K562 (cell line): ENCODE data around the gene FLCN. TPM values are rescaled to one million over a fixed set of nuclear protein-coding genes. Genes with fewer than 3 reads are reported as not detected.

Experiments used
- BCOR ChIP-seq: fragments of 450-650 bp; IDR thresholded peaks from 2 replicates; pipeline ENCODE4 v1.6.1; 2016
- BRF1 ChIP-seq: IDR thresholded peaks from 3 replicates; pipeline ENCODE4 v1.6.1; 2011; ENCODE audit warnings: borderline replicate concordance, mild to moderate bottlenecking; ENCODE audit not compliant: insufficient read length; ENCODE audit errors: extremely low read depth
- FOXM1 ChIP-seq, 2 experiments: fragments of 450-650 bp in 1 of 2; sonication (generic) in 1 of 2; formaldehyde crosslinking in 1 of 2; IDR thresholded peaks; 2 replicates each; pipeline versions ENCODE4 v1.6.1 to v1.9.0; 2017 to 2022; ENCODE audit warnings: low read depth in 2 of 2, mild to moderate bottlenecking in 2 of 2, missing genetic modification reagents in 1 of 2, moderate library complexity in 1 of 2
- MBD2 ChIP-seq: sonication (generic); IDR thresholded peaks from 2 replicates; pipeline ENCODE4 v1.6.1; 2016; ENCODE audit warnings: low read depth, borderline replicate concordance
- MEF2D ChIP-seq: conservative IDR thresholded peaks from 2 replicates; pipeline ENCODE4 v1.6.1; 2016; ENCODE audit warnings: low read depth, missing genetic modification characterization, missing compliant biosample characterization
- NFE2L1 ChIP-seq: fragments of 450-650 bp; IDR thresholded peaks from 2 replicates; pipeline ENCODE4 v1.6.1; 2016; ENCODE audit warnings: missing genetic modification characterization, low read depth, mild to moderate bottlenecking, missing compliant biosample characterization, moderate library complexity, borderline replicate concordance
- NFIX ChIP-seq: fragments of 250-450 bp; sonication (Bioruptor Pico); IDR thresholded peaks from 2 replicates; pipeline ENCODE4 v1.4.0; 2020; ENCODE audit warnings: low read depth, mild to moderate bottlenecking, moderate library complexity
- NFRKB ChIP-seq: fragments of 450-650 bp; IDR thresholded peaks from 2 replicates; pipeline ENCODE4 v1.6.1; 2016; ENCODE audit warnings: low read depth
- PHB ChIP-seq: fragments of 250-450 bp; sonication (Bioruptor Pico); IDR thresholded peaks from 2 replicates; pipeline ENCODE4 v1.5.0; 2021
- PRPF4 ChIP-seq: fragments of 200-400 bp; formaldehyde crosslinking; IDR thresholded peaks from one replicate; pipeline ENCODE4 v1.6.1; 2017; ENCODE audit warnings: low read length, low read depth, mild to moderate bottlenecking; ENCODE audit not compliant: insufficient read depth, poor library complexity, severe bottlenecking
- PTTG1 ChIP-seq: fragments of 450-650 bp; IDR thresholded peaks from 2 replicates; pipeline ENCODE4 v1.6.1; 2016; ENCODE audit warnings: low read depth, mild to moderate bottlenecking, missing genetic modification characterization, missing compliant biosample characterization
- RBM25 ChIP-seq: fragments of 200-400 bp; formaldehyde crosslinking; IDR thresholded peaks from 2 replicates; pipeline ENCODE4 v1.6.1; 2018; ENCODE audit warnings: low read length, low read depth, moderate library complexity; ENCODE audit not compliant: severe bottlenecking
- STAT5A ChIP-seq: IDR thresholded peaks from 2 replicates; pipeline ENCODE4 v1.6.1; 2012; ENCODE audit warnings: low read length, inconsistent platforms, borderline replicate concordance
- ZNF184 ChIP-seq: sonication (generic); formaldehyde crosslinking; IDR thresholded peaks from 2 replicates; pipeline ENCODE4 v1.5.0; 2020; ENCODE audit warnings: missing genetic modification reagents
- ZNF24 ChIP-seq: fragments of 450-650 bp; IDR thresholded peaks from 2 replicates; pipeline ENCODE4 v1.6.1; 2016
- ZNF589 ChIP-seq: fragments of 200-800 bp; sonication (Bioruptor generic); IDR thresholded peaks from 2 replicates; pipeline ENCODE4 v1.6.1; 2016; ENCODE audit warnings: low read depth, missing genetic modification characterization, missing compliant biosample characterization
- ZSCAN32 ChIP-seq: fragments of 450-650 bp; formaldehyde crosslinking; IDR thresholded peaks from 2 replicates; pipeline ENCODE4 v1.4.0; 2020; ENCODE audit warnings: mild to moderate bottlenecking, moderate library complexity
- polyA plus RNA-seq, 8 experiments: library from polyadenylated mRNA; depleted of rRNA in 4 of 8; stranded (reverse) in 5 of 8; unstranded in 3 of 8; fragments of >200 nt; fragmentation: Nextera tagmentation in 2 of 8; fragmentation: Illumina TruSeq in 1 of 8; extraction: Ambion mirVana in 2 of 8; extraction: Trizol in 1 of 8; gene quantifications; 2 replicates each; pipeline versions ENCODE4 v1.2.1 to v1.2.3, GENCODE V29; 2011 to 2014; ENCODE audit warnings: inconsistent platforms in 1 of 8, missing spikeins in 1 of 8
- total RNA-seq, 7 experiments: library from RNA; depleted of rRNA in 6 of 7; stranded (reverse); fragments of >200 nt in 6 of 7; fragmentation: Illumina TruSeq in 2 of 7; extraction: Trizol in 2 of 7; gene quantifications; 2 replicates each; pipeline versions ENCODE4 v1.2.1 to v1.2.3, GENCODE V29; 2011 to 2021; ENCODE audit warnings: low replicate concordance in 1 of 7
- TF ChIP-seq, protein P1 (sequence below): fragments of 450-650 bp; IDR thresholded peaks from 2 replicates; pipeline ENCODE4 v1.6.1; 2016; ENCODE audit warnings: borderline replicate concordance
- TF ChIP-seq, protein P2 (sequence below): fragments of 450-650 bp; IDR thresholded peaks from 2 replicates; pipeline ENCODE4 v1.6.1; 2016; ENCODE audit warnings: antibody characterized with exemption
- TF ChIP-seq, protein P3 (sequence below): fragments of 250-450 bp; sonication (Bioruptor Pico); IDR thresholded peaks from 2 replicates; pipeline ENCODE4 v1.8.0; 2021; ENCODE audit warnings: mild to moderate bottlenecking, moderate library complexity
- TF ChIP-seq, protein P4 (sequence below): sonication (generic); formaldehyde crosslinking; IDR thresholded peaks from 2 replicates; pipeline ENCODE4 v1.4.0; 2020; ENCODE audit warnings: mild to moderate bottlenecking, missing genetic modification reagents

Gene FLCN
- total and polyA plus RNA-seq, 9 of the 15 experiments (the other 6 are each of a cell fraction or from before 2014, with no cell fraction given), result 1.6 to 33.5 (median 10.9) TPM

DNA sequence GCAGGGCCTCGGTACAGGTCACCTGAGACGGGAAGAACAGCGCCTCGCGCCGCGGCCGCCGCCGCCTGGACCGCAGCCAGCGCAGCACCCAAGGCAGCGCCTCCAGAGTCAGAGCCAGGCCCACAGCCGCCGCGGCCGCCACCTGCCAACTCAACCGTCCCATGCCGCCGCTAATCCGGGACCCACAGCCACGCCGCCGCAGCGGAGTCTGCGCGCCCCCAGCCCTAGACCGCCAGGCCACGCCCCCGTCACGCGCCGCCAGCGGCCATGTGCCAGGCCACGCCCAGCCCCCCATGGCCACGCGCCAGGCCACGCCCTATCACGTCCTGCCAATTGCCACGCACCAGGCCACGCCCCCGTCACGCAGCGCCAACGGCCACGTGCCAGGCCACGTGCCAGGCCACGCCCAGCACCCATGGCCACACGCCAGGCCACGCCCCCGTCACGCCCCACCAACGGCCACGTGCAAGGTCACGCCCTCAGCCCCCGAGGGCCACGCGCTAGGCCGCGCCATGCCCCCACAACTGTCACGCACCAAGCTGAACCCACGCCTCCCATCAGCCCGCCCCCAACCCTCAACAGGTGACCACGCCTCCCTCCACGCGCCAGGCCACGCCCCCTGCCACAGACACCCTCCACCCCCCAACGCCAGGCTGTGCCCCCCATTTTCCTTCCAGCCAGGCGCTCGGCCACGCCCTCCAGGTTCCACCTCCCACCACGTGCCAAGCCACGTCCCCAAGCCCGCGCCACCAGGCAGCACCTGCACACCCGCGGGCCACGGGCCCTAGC is 30.6 kb downstream of the FLCN start, which contains the start of gene PLD6 (continued):
- TF ChIP-seq, protein P1, sequence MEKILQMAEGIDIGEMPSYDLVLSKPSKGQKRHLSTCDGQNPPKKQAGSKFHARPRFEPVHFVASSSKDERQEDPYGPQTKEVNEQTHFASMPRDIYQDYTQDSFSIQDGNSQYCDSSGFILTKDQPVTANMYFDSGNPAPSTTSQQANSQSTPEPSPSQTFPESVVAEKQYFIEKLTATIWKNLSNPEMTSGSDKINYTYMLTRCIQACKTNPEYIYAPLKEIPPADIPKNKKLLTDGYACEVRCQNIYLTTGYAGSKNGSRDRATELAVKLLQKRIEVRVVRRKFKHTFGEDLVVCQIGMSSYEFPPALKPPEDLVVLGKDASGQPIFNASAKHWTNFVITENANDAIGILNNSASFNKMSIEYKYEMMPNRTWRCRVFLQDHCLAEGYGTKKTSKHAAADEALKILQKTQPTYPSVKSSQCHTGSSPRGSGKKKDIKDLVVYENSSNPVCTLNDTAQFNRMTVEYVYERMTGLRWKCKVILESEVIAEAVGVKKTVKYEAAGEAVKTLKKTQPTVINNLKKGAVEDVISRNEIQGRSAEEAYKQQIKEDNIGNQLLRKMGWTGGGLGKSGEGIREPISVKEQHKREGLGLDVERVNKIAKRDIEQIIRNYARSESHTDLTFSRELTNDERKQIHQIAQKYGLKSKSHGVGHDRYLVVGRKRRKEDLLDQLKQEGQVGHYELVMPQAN, result peak; percentile 89
- TF ChIP-seq BCOR (no peak), STAT5A (no peak), ZNF184 (no peak), ZNF589 (CRISPR knock-in tag) (no peak), NFRKB (no peak), FOXM1 (IDR thresholded peaks at IDR 0.05; ENCODE audit: low read depth) (no peak), FOXM1 (CRISPR knock-in tag; IDR thresholded peaks at IDR 0.05; ENCODE audit: low read depth) (peak; percentile 80; the same call in 1 of the 2 replicates), MBD2 (no peak), RBM25 (peak; percentile 29), NFIX (CRISPR knock-in tag) (no peak), NFE2L1 (tag) (no peak), PRPF4 (no peak), ZSCAN32 (CRISPR knock-in tag) (no peak), PTTG1 (tag) (no peak), PHB (no peak), MEF2D (tag) (no peak), BRF1 (no peak), ZNF24 (no peak)
- TF ChIP-seq, protein P2, sequence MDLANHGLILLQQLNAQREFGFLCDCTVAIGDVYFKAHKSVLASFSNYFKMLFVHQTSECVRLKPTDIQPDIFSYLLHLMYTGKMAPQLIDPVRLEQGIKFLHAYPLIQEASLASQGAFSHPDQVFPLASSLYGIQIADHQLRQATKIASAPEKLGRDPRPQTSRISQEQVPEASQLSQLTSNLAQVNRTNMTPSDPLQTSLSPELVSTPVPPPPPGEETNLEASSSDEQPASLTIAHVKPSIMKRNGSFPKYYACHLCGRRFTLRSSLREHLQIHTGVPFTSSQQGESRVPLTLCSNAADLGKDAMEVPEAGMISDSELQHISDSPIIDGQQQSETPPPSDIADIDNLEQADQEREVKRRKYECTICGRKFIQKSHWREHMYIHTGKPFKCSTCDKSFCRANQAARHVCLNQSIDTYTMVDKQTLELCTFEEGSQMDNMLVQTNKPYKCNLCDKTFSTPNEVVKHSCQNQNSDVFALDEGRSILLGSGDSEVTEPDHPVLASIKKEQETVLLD, result 0 out of 2 replicates have a peak, but pooled peaks have one; percentile 40
- TF ChIP-seq, protein P3, sequence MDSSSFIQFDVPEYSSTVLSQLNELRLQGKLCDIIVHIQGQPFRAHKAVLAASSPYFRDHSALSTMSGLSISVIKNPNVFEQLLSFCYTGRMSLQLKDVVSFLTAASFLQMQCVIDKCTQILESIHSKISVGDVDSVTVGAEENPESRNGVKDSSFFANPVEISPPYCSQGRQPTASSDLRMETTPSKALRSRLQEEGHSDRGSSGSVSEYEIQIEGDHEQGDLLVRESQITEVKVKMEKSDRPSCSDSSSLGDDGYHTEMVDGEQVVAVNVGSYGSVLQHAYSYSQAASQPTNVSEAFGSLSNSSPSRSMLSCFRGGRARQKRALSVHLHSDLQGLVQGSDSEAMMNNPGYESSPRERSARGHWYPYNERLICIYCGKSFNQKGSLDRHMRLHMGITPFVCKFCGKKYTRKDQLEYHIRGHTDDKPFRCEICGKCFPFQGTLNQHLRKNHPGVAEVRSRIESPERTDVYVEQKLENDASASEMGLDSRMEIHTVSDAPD, result no peak
- TF ChIP-seq, protein P4, sequence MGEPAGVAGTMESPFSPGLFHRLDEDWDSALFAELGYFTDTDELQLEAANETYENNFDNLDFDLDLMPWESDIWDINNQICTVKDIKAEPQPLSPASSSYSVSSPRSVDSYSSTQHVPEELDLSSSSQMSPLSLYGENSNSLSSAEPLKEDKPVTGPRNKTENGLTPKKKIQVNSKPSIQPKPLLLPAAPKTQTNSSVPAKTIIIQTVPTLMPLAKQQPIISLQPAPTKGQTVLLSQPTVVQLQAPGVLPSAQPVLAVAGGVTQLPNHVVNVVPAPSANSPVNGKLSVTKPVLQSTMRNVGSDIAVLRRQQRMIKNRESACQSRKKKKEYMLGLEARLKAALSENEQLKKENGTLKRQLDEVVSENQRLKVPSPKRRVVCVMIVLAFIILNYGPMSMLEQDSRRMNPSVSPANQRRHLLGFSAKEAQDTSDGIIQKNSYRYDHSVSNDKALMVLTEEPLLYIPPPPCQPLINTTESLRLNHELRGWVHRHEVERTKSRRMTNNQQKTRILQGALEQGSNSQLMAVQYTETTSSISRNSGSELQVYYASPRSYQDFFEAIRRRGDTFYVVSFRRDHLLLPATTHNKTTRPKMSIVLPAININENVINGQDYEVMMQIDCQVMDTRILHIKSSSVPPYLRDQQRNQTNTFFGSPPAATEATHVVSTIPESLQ (CRISPR knock-in tag), result 0 out of 2 replicates have a peak, but pooled peaks have one; percentile 29
